K562 (cell line): ENCODE results near the gene TECPR1. TPM values are rescaled to one million over a fixed set of nuclear protein-coding genes. Genes with fewer than 3 reads are reported as not detected.

Experiments used
- ATF1 ChIP-seq, 2 experiments: fragments of 450-650 bp in 1 of 2; IDR thresholded peaks; 2 replicates each; pipeline ENCODE4 v1.6.1; 2016; ENCODE audit warnings: missing compliant biosample characterization in 1 of 2, missing genetic modification characterization in 1 of 2
- CBX1 ChIP-seq: sonication (generic); IDR thresholded peaks from 2 replicates; pipeline ENCODE4 v1.6.1; 2016; ENCODE audit warnings: antibody characterized with exemption, low read depth, mild to moderate bottlenecking
- ERF ChIP-seq: fragments of 450-650 bp; formaldehyde crosslinking; IDR thresholded peaks from 2 replicates; pipeline ENCODE4 v1.4.0; 2020; ENCODE audit warnings: mild to moderate bottlenecking, mixed read lengths
- HNRNPL ChIP-seq: fragments of 200-400 bp; formaldehyde crosslinking; IDR thresholded peaks from 2 replicates; pipeline ENCODE4 v1.6.1; 2017; ENCODE audit warnings: low read depth, mild to moderate bottlenecking, low read length
- LCOR ChIP-seq: sonication (generic); formaldehyde crosslinking; IDR thresholded peaks from 2 replicates; pipeline ENCODE4 v1.8.0; 2022; ENCODE audit warnings: mild to moderate bottlenecking, missing genetic modification reagents
- MCM3 ChIP-seq: fragments of 450-650 bp; IDR thresholded peaks from 2 replicates; pipeline ENCODE4 v1.6.1; 2016
- NR2C1 ChIP-seq, 2 experiments: fragments of 450-650 bp; IDR thresholded peaks; 2 replicates each; pipeline ENCODE4 v1.6.1; 2017; ENCODE audit warnings: mild to moderate bottlenecking in 2 of 2, antibody characterized with exemption in 1 of 2, inconsistent platforms in 1 of 2, missing compliant biosample characterization in 1 of 2, missing genetic modification characterization in 1 of 2
- POU5F1 ChIP-seq: fragments of 150-350 bp; IDR thresholded peaks from 2 replicates; pipeline ENCODE4 v1.6.1; 2014; ENCODE audit warnings: borderline replicate concordance, low read length, low read depth, mild to moderate bottlenecking; ENCODE audit not compliant: partially characterized antibody
- WHSC1 ChIP-seq: IDR thresholded peaks from one replicate; pipeline ENCODE4 v1.6.1; 2012; ENCODE audit warnings: low read length, control low read depth, inconsistent platforms
- ZFX ChIP-seq: sonication (generic); formaldehyde crosslinking; IDR thresholded peaks from 2 replicates; pipeline ENCODE4 v1.8.0; 2022; ENCODE audit warnings: mild to moderate bottlenecking, missing genetic modification reagents, moderate library complexity
- ZNF184 ChIP-seq: sonication (generic); formaldehyde crosslinking; IDR thresholded peaks from 2 replicates; pipeline ENCODE4 v1.5.0; 2020; ENCODE audit warnings: missing genetic modification reagents
- ZNF354B ChIP-seq: fragments of 250-450 bp; sonication (Bioruptor Pico); IDR thresholded peaks from 2 replicates; pipeline ENCODE4 v1.4.0; 2020
- polyA plus RNA-seq, 8 experiments: library from polyadenylated mRNA; depleted of rRNA in 4 of 8; stranded (reverse) in 5 of 8; unstranded in 3 of 8; fragments of >200 nt; fragmentation: Nextera tagmentation in 2 of 8; fragmentation: Illumina TruSeq in 1 of 8; extraction: Ambion mirVana in 2 of 8; extraction: Trizol in 1 of 8; gene quantifications; 2 replicates each; pipeline versions ENCODE4 v1.2.1 to v1.2.3, GENCODE V29; 2011 to 2014; ENCODE audit warnings: inconsistent platforms in 1 of 8, missing spikeins in 1 of 8
- total RNA-seq, 7 experiments: library from RNA; depleted of rRNA in 6 of 7; stranded (reverse); fragments of >200 nt in 6 of 7; fragmentation: Illumina TruSeq in 2 of 7; extraction: Trizol in 2 of 7; gene quantifications; 2 replicates each; pipeline versions ENCODE4 v1.2.1 to v1.2.3, GENCODE V29; 2011 to 2021; ENCODE audit warnings: low replicate concordance in 1 of 7
- TF ChIP-seq, protein P1 (sequence below): sonication (generic); formaldehyde crosslinking; IDR thresholded peaks from 2 replicates; pipeline ENCODE4 v1.9.0; 2022; ENCODE audit warnings: mild to moderate bottlenecking, missing genetic modification reagents
- TF ChIP-seq, protein P2 (sequence below): fragments of 250-450 bp; sonication (Bioruptor Pico); IDR thresholded peaks from 2 replicates; pipeline ENCODE4 v1.8.0; 2022; ENCODE audit warnings: inconsistent platforms

The TECPR1 gene
- total and polyA plus RNA-seq, 9 of the 15 experiments (the other 6 are each of a cell fraction or from before 2014, with no cell fraction given), result 0.17 to 15.0 (median 2.2) TPM

DNA sequence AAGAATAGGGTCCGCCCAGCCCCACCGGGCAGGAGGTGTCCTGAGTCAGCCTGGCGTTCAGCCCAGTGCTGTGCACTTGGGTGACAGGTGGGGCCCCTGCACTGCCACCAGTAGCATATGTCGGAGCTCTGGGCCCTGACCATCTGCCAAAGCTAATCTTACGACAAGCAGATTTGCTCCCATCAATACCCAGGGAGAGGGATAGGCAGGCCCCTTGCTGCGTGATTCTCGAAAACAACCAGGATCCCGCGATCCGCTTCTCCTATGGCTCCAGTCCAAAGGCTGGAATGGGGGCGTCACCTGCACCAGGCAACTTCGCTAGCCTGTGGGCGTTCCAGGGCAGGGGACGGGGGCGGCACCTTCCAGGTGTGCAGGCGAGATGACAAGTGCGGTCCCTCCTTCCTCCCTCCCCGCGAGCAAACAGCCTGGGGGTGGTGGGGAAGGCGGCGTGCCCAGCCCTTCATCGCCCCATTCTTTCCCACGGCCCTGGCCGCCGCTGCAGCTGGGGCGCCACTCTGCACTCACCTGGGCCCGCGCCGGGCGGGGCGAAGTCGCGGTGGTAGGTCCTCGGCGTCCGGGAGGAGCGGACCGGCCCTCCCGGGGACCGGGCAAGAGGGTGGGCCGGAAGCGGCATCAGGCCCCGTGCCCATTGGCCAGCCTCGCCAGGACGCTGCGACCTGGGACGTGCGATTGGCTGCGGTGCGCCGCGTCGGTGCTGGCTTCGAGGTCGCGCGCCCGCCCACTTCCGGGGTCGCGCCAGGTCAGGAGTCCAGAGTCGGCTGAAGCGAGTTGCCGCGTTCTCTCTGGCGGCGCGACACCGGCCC is at the start of gene TECPR1 (continued):
- TF ChIP-seq, protein P1, sequence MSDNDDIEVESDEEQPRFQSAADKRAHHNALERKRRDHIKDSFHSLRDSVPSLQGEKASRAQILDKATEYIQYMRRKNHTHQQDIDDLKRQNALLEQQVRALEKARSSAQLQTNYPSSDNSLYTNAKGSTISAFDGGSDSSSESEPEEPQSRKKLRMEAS (CRISPR knock-in tag), result no peak
- TF ChIP-seq ZFX (CRISPR knock-in tag), result peak; percentile 62
- TF ChIP-seq LCOR (CRISPR knock-in tag), result no peak
- TF ChIP-seq ERF (CRISPR knock-in tag), result no peak
- no peak for TF ChIP-seq ZNF354B (CRISPR knock-in tag)
- no peak for TF ChIP-seq POU5F1
- no peak for TF ChIP-seq MCM3
- peak; percentile 90 for TF ChIP-seq NR2C1 (IDR thresholded peaks at IDR 0.05)
- peak; percentile 76 for TF ChIP-seq NR2C1 (tag; IDR thresholded peaks at IDR 0.05)
- no peak for TF ChIP-seq HNRNPL
- TF ChIP-seq ZNF184, result no peak
- TF ChIP-seq, protein P2, sequence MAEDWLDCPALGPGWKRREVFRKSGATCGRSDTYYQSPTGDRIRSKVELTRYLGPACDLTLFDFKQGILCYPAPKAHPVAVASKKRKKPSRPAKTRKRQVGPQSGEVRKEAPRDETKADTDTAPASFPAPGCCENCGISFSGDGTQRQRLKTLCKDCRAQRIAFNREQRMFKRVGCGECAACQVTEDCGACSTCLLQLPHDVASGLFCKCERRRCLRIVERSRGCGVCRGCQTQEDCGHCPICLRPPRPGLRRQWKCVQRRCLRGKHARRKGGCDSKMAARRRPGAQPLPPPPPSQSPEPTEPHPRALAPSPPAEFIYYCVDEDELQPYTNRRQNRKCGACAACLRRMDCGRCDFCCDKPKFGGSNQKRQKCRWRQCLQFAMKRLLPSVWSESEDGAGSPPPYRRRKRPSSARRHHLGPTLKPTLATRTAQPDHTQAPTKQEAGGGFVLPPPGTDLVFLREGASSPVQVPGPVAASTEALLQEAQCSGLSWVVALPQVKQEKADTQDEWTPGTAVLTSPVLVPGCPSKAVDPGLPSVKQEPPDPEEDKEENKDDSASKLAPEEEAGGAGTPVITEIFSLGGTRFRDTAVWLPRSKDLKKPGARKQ (CRISPR knock-in tag), result no peak
- TF ChIP-seq ATF1 (CRISPR knock-in tag; IDR thresholded peaks at IDR 0.05), result 0 out of 2 replicates have a peak, but pooled peaks have one; percentile 27
- TF ChIP-seq ATF1 (tag; IDR thresholded peaks at IDR 0.05), result peak; percentile 93
- no peak for TF ChIP-seq WHSC1
- TF ChIP-seq CBX1, result peak; percentile 69; the same call in 1 of the 2 replicates
